Measurements from ENCODE around the gene SYT17. TPM values are rescaled to one million over a fixed set of nuclear protein-coding genes. Genes with fewer than 3 reads are reported as not detected.

The SYT17 gene, protein sequence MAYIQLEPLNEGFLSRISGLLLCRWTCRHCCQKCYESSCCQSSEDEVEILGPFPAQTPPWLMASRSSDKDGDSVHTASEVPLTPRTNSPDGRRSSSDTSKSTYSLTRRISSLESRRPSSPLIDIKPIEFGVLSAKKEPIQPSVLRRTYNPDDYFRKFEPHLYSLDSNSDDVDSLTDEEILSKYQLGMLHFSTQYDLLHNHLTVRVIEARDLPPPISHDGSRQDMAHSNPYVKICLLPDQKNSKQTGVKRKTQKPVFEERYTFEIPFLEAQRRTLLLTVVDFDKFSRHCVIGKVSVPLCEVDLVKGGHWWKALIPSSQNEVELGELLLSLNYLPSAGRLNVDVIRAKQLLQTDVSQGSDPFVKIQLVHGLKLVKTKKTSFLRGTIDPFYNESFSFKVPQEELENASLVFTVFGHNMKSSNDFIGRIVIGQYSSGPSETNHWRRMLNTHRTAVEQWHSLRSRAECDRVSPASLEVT
- total RNA-seq, result 0.34 and 3.3 TPM in 2 replicates

DNA sequence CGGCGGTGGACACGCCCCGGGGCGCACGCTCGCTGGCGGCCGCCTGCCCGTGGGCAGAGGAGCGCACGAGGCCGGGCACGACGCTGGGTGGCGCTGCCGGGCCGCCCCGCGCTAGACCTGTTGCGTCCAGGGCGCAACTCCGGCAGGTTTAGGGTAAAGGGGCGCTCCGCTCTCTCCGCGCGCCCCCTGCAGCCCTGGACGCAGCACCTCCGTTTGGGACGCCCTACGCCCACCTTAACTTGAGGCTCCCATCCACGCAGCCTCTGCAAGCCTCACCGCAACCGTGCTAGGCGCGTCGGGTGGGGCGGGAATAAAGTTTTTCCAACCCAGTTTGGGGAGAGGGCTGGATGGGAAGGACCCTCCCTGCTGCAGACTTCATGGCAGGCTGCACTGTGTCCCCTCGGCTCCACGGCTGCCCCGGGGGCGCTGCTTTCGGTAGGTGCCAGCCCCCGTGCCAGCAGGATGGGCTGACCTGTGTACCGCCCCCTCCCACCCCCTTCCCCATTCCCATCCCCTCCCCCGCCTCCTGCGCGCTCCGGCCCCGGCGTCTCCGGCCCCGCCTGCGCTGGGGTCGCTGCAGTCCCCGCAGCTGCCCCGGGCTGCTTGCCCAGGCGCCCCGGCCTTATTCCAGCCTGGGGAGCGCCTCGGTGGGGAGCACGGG is at the start of gene SYT17:
TSS of gene SYT17 (plus strand) at position 531 of the 661 bp plus-strand sequence. CDS start 407 bp downstream, outside the sequence.

DNA sequence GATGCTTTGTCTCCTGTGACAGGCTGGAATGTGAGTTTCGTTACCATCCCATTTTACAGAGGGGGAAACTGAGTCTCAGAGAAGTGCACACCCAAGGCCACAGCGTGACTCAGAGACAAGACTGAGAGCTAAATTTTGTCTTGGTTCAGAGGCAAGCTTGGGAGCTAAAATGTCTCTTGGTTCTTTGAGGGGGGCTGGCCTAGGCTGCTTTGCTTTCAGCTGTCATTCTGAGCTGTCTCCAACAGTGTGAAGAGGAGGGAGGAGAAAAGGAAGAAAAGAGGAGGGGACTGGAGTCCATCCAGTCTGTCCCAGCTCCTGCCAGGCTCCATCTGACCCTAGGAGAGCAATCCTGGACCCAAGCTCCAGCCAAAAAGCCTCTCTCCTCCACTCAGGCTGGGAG is 117.4 kb downstream of the SYT17 start, which contains the start of gene CLEC19A:
TSS of gene CLEC19A (plus strand) at position 301 of the 400 bp plus-strand sequence. CDS start 121 bp downstream, outside the sequence.

Other genes with a start within 250 kb of the SYT17 start
- 111 and 154 TPM in 2 replicates for gene SMG1, start 241.8 kb upstream of the SYT17 start, total RNA-seq
- gene TMC7, start 184.3 kb upstream of the SYT17 start, total RNA-seq, result 4.1 and 5.5 TPM in 2 replicates
- gene COQ7, start 100.6 kb upstream of the SYT17 start, total RNA-seq, result 17.1 and 25.1 TPM in 2 replicates
- gene ITPRIPL2, start 54.3 kb upstream of the SYT17 start, total RNA-seq, result 18.5 and 43.1 TPM in 2 replicates
- not detected in 2 replicates for gene CLEC19A, start 117.5 kb downstream of the SYT17 start, total RNA-seq
- 0.34 and 2.3 TPM in 2 replicates for gene TMC5, start 249.6 kb downstream of the SYT17 start, total RNA-seq

All from nasal cavity respiratory epithelium epithelial cell of viscerocranial mucosa (primary cell).